ENCODE measurements around the gene SLC22A4.

SLC22A4 gene

GRCh38 chr5:132273631-132274030 lies 20.6 kb upstream of the SLC22A4 start:
- no peak overlapping the region for H3K9ac ChIP-seq (ENCODE audit: low read length)
- no peak overlapping the region for H2BK12ac ChIP-seq (ENCODE audit: low read length)
- H3K4me3 ChIP-seq (ENCODE audit: low read depth, low read length) = no peak overlapping the region
- H3K9me3 ChIP-seq (ENCODE audit: insufficient read depth, low read depth, low read length) = no peaks in the 10 kb centered on the region
- no peak for DNase-seq
- H3K36me3 ChIP-seq (ENCODE audit: control insufficient read depth in 1 of 2, insufficient read depth in 2 of 2, low read length in 2 of 2) = peaks cover 0 to 5% of the 10 kb centered on the region in 2 experiments
- H2AK5ac ChIP-seq (ENCODE audit: low read length) = no peak overlapping the region
- no peak overlapping the region for H3K23ac ChIP-seq (ENCODE audit: low read length)
- no peak overlapping the region for H3K18ac ChIP-seq (ENCODE audit: low read length)
- H4K12ac ChIP-seq (ENCODE audit: low read depth, low read length) = no peak overlapping the region
- H3K14ac ChIP-seq (ENCODE audit: low read length) = no peak overlapping the region
- no peaks in the 10 kb centered on the region for H3K79me1 ChIP-seq (ENCODE audit: low read length)
- H3K4ac ChIP-seq (ENCODE audit: low read depth, low read length) = no peak overlapping the region
- H2BK120ac ChIP-seq (ENCODE audit: insufficient read depth, low read length, poor library complexity) = no peak overlapping the region
- no peaks in the 10 kb centered on the region for H3K79me2 ChIP-seq (ENCODE audit: control insufficient read depth, insufficient read depth, low read length, poor library complexity)
- H4K91ac ChIP-seq (ENCODE audit: low read depth, low read length) = no peak overlapping the region
- H3K27ac ChIP-seq (ENCODE audit: low read depth, low read length) = no peak overlapping the region
- no CpG with 5 or more reads among the region's 2 CpGs for WGBS (ENCODE audit: extremely low coverage, insufficient coverage, insufficient read length)
- H3K4me1 ChIP-seq (ENCODE audit: control insufficient read depth in 1 of 2, insufficient read depth in 2 of 2, low read length in 2 of 2) = peaks cover 9 to 11% of the 10 kb centered on the region in 2 experiments
- H4K8ac ChIP-seq (ENCODE audit: low read depth, low read length) = no peak overlapping the region
- no peaks in the 10 kb centered on the region for H3K27me3 ChIP-seq (ENCODE audit: insufficient read depth, low read length)
- H2AFZ ChIP-seq (ENCODE audit: insufficient read depth, low read length, poor library complexity) = no peak overlapping the region
- no peak overlapping the region for H3K4me2 ChIP-seq (ENCODE audit: low read length)
- no peak overlapping the region for H2BK5ac ChIP-seq (ENCODE audit: low read depth, low read length, poor library complexity)

GRCh38 chr5:132274050-132274792 lies 20.0 kb upstream of the SLC22A4 start:
- Histone ChIP-seq H2AK5ac (ENCODE audit: low read length) (no peak overlapping the region), H3K27me3 (ENCODE audit: insufficient read depth, low read length) (no peaks in the 10 kb centered on the region), H3K4me1 (ENCODE audit: control insufficient read depth in 1 of 2, insufficient read depth in 2 of 2, low read length in 2 of 2) (peaks cover 9 to 12% of the 10 kb centered on the region in 2 experiments), H3K4me2 (ENCODE audit: low read length) (no peak overlapping the region), H3K4ac (ENCODE audit: low read depth, low read length) (no peak overlapping the region), H3K79me2 (ENCODE audit: control insufficient read depth, insufficient read depth, low read length, poor library complexity) (no peaks in the 10 kb centered on the region), H2BK120ac (ENCODE audit: insufficient read depth, low read length, poor library complexity) (no peak overlapping the region), H4K8ac (ENCODE audit: low read depth, low read length) (no peak overlapping the region), H3K36me3 (ENCODE audit: control insufficient read depth in 1 of 2, insufficient read depth in 2 of 2, low read length in 2 of 2) (peaks cover 0 to 5% of the 10 kb centered on the region in 2 experiments), H3K9ac (ENCODE audit: low read length) (no peak overlapping the region), H4K12ac (ENCODE audit: low read depth, low read length) (no peak overlapping the region), H2BK5ac (ENCODE audit: low read depth, low read length, poor library complexity) (no peak overlapping the region), H3K9me3 (ENCODE audit: insufficient read depth, low read depth, low read length) (no peaks in the 10 kb centered on the region), H2AFZ (ENCODE audit: insufficient read depth, low read length, poor library complexity) (no peak overlapping the region), H3K18ac (ENCODE audit: low read length) (no peak overlapping the region), H3K79me1 (ENCODE audit: low read length) (no peaks in the 10 kb centered on the region), H3K27ac (ENCODE audit: low read depth, low read length) (no peak overlapping the region), H3K23ac (ENCODE audit: low read length) (no peak overlapping the region), H4K91ac (ENCODE audit: low read depth, low read length) (no peak overlapping the region), H2BK12ac (ENCODE audit: low read length) (no peak overlapping the region), H3K4me3 (ENCODE audit: low read depth, low read length) (no peak overlapping the region), H3K14ac (ENCODE audit: low read length) (no peak overlapping the region)
- DNase-seq = no peak
- no CpG with 5 or more reads among the region's 14 CpGs for WGBS (ENCODE audit: extremely low coverage, insufficient coverage, insufficient read length)

- Histone ChIP-seq H2BK12ac (ENCODE audit: low read length) (no peak overlapping the region), H3K27me3 (ENCODE audit: insufficient read depth, low read length) (no peaks in the 10 kb centered on the region), H3K4me1 (ENCODE audit: control insufficient read depth in 1 of 2, insufficient read depth in 2 of 2, low read length in 2 of 2) (peaks cover 9 to 12% of the 10 kb centered on the region in 2 experiments), H3K4me3 (ENCODE audit: low read depth, low read length) (no peak overlapping the region), H3K23ac (ENCODE audit: low read length) (no peak overlapping the region), H3K18ac (ENCODE audit: low read length) (no peak overlapping the region), H3K4me2 (ENCODE audit: low read length) (no peak overlapping the region), H3K4ac (ENCODE audit: low read depth, low read length) (no peak overlapping the region), H4K91ac (ENCODE audit: low read depth, low read length) (no peak overlapping the region), H3K14ac (ENCODE audit: low read length) (no peak overlapping the region), H3K9me3 (ENCODE audit: insufficient read depth, low read depth, low read length) (no peaks in the 10 kb centered on the region), H3K36me3 (ENCODE audit: control insufficient read depth in 1 of 2, insufficient read depth in 2 of 2, low read length in 2 of 2) (peaks cover 0 to 5% of the 10 kb centered on the region in 2 experiments), H2AK5ac (ENCODE audit: low read length) (no peak overlapping the region), H3K27ac (ENCODE audit: low read depth, low read length) (no peak overlapping the region), H2BK5ac (ENCODE audit: low read depth, low read length, poor library complexity) (no peak overlapping the region), H3K79me2 (ENCODE audit: control insufficient read depth, insufficient read depth, low read length, poor library complexity) (no peaks in the 10 kb centered on the region), H3K79me1 (ENCODE audit: low read length) (no peaks in the 10 kb centered on the region), H4K8ac (ENCODE audit: low read depth, low read length) (no peak overlapping the region), H2AFZ (ENCODE audit: insufficient read depth, low read length, poor library complexity) (no peak overlapping the region), H3K9ac (ENCODE audit: low read length) (no peak overlapping the region), H4K12ac (ENCODE audit: low read depth, low read length) (no peak overlapping the region), H2BK120ac (ENCODE audit: insufficient read depth, low read length, poor library complexity) (no peak overlapping the region)
- DNase-seq = no peak
- WGBS (ENCODE audit: extremely low coverage, insufficient coverage, insufficient read length) = no CpG with 5 or more reads among the region's 5 CpGs
Observed at GRCh38 chr5:132275367-132276220, 18.6 kb upstream of the SLC22A4 start.

GRCh38 chr5:132277256-132277655 lies 16.9 kb upstream of the SLC22A4 start:
- Histone ChIP-seq H3K36me3 (ENCODE audit: control insufficient read depth in 1 of 2, insufficient read depth in 2 of 2, low read length in 2 of 2) (peaks cover 0 to 2% of the 10 kb centered on the region in 2 experiments), H3K4me3 (ENCODE audit: low read depth, low read length) (no peak overlapping the region), H4K12ac (ENCODE audit: low read depth, low read length) (no peak overlapping the region), H3K18ac (ENCODE audit: low read length) (no peak overlapping the region), H3K4me2 (ENCODE audit: low read length) (no peak overlapping the region), H2AFZ (ENCODE audit: insufficient read depth, low read length, poor library complexity) (no peak overlapping the region), H3K14ac (ENCODE audit: low read length) (no peak overlapping the region), H3K23ac (ENCODE audit: low read length) (no peak overlapping the region), H4K91ac (ENCODE audit: low read depth, low read length) (no peak overlapping the region), H3K4me1 (ENCODE audit: control insufficient read depth in 1 of 2, insufficient read depth in 2 of 2, low read length in 2 of 2) (peaks cover 9 to 12% of the 10 kb centered on the region in 2 experiments), H3K27ac (ENCODE audit: low read depth, low read length) (no peak overlapping the region), H3K9ac (ENCODE audit: low read length) (no peak overlapping the region), H2BK12ac (ENCODE audit: low read length) (no peak overlapping the region), H3K79me1 (ENCODE audit: low read length) (no peaks in the 10 kb centered on the region), H4K8ac (ENCODE audit: low read depth, low read length) (no peak overlapping the region), H3K4ac (ENCODE audit: low read depth, low read length) (no peak overlapping the region), H2AK5ac (ENCODE audit: low read length) (no peak overlapping the region), H3K9me3 (ENCODE audit: insufficient read depth, low read depth, low read length) (no peaks in the 10 kb centered on the region), H2BK120ac (ENCODE audit: insufficient read depth, low read length, poor library complexity) (no peak overlapping the region), H3K27me3 (ENCODE audit: insufficient read depth, low read length) (no peaks in the 10 kb centered on the region), H3K79me2 (ENCODE audit: control insufficient read depth, insufficient read depth, low read length, poor library complexity) (no peaks in the 10 kb centered on the region), H2BK5ac (ENCODE audit: low read depth, low read length, poor library complexity) (no peak overlapping the region)
- no CpG with 5 or more reads among the region's 6 CpGs for WGBS (ENCODE audit: extremely low coverage, insufficient coverage, insufficient read length)
- DNase-seq = no peak
